Retinal pigment epithelial cell (primary cell): ENCODE results near the gene RAB17.

Experiments used
- DNase-seq: peaks from one replicate; pipeline ENCODE4 v3.0.0-alpha.2; 2010; ENCODE audit warnings: low read depth
- H3K4me3 ChIP-seq: 2 replicates; pipeline ENCODE4 v1.5.1; 2011; ENCODE audit warnings: mild to moderate bottlenecking, low read length, control low read depth, moderate library complexity
- CTCF ChIP-seq: conservative IDR thresholded peaks from 2 replicates; pipeline ENCODE4 v1.5.1; 2011; ENCODE audit warnings: low read depth, low read length, control low read depth, inconsistent platforms

Gene RAB17

GRCh38 chr2:237577956-237578870 lies 12.3 kb downstream of the RAB17 start:
- no peak for DNase-seq
- TF ChIP-seq CTCF, result no peak
- H3K4me3 ChIP-seq, result no peak overlapping the region

- DNase-seq, result no peak
- no peak overlapping the region for H3K4me3 ChIP-seq
- no peak for TF ChIP-seq CTCF
Observed at GRCh38 chr2:237577458-237577857, 13.1 kb downstream of the RAB17 start.

DNA sequence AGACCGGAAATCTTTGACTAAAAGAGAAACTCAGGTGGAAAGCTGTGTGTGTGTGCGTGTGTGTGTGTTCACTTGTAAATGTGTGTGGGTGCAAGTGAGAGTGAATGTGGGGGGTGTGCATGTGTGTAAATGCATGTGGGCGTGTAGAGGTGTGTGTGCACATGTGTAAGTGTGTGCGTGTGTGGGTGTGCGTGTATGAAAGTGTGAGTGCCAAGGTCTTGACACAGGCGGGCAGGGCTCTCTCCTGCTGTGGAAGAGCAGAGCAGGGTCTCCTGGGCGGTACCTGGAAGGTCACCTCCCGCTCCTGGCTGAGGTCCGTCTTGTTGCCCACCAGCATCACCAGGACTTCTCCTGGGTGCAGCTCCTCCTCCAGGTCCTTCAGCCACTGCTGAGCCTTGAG lies 13.6 kb downstream of the RAB17 start:
- TF ChIP-seq CTCF, result no peak

DNA sequence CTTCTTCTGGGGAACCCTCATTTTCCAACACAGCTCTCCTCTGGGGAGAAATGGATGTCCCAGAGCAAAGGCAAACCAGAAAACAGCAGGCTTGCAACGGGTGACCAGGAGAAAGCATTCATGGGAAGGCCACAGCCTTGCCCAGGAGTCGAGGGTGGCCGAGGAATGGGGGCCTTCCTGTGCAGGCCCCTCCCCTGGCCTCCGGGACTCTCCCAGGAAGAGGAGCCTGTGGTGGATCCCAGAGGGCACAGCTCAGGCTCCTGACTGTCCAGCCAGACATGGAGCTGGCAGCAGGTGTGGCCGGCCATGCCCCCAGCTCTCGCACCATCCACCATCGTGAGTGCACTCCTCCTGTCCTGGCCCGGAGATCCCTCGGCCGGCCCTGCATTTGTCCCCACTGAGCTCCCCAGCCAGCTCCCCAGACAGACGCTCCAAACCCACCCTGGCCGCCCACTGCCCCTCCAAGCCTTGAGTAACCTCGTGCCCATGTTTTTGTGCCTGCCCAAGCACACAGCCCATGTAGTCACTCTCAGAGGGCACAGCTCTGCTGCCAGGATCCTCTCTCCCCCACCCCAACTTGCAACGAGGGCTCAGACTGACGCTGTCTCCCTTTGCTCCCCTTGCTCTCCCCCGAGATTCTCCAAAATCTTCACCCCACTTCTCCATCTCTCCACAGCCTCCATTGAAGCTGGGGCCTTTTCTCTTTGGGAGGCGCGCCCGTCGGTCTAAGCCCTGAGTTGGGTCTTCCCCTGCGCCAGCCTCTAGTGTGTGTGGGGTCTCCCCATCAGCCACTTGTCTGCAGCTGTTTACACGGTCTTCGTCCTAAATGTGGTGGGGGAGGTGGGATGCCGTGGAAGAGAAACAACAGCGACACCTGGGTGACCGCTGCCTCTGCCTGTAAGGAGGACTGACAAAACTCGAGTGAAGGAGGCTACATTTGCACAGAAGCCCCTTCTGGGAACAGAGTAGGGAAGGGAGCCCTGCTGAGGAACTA lies 14.4 kb downstream of the RAB17 start:
- H3K4me3 ChIP-seq, result no peak overlapping the region
- no peak for DNase-seq
- TF ChIP-seq CTCF, result no peak

More for the DNA sequence above, 13.6 kb downstream of the RAB17 start:
- DNase-seq, result no peak
- H3K4me3 ChIP-seq, result no peak overlapping the region

DNA sequence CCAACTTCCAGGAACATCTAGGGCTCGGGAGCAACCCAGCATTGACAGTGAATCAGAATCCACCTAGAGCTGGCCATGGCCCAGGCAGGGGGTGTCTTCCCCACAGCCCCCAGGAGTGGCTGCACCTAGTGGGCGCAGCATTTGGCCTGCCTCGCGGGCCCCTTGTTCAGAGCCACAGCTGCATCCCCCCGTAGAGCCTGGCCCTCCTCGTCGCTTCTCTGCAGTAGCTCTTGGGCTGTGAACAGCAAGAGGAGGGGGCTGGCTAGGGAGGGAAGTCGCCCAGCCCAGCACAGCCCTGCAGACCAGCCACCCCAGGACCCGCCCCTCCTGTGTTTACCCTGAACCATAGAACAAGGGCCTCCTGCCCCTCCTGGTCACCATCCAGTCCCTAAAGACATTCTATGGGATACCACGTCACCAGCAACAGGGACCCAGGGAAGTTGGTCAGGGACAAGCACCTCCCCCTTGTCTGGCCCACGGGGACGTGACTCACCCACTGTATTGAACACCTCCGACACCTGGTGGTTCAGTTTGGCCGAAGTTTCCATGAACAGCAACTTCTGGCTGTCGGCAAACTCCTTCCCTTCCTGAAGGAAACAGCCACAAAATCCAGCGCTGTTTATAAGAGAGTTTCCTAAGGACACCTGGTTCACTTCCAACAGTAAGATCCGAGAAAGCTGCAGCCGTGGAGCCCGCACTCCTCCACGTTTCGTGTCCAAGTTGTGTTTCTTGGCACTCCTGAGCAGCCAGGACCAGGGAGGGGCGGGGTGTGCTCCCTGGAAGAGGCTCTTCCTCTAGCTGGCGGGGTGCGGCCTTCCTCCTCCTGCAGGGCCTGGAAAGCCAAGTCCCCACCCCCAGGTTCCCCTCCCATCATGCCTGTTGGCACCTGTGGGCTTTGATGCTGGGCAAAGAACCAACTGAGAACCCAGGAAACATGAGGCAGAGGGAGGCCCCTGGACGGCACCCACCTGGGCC lies 15.4 kb downstream of the RAB17 start:
- TF ChIP-seq CTCF, result no peak
- no peak overlapping the region for H3K4me3 ChIP-seq
- DNase-seq, result no peak

- DNase-seq, result no peak
- no peak for TF ChIP-seq CTCF
- H3K4me3 ChIP-seq, result no peak overlapping the region
Observed at GRCh38 chr2:237574467-237574866, 16.1 kb downstream of the RAB17 start.
